ENCODE measurements around the gene OXT. TPM values are rescaled to one million over a fixed set of nuclear protein-coding genes. Genes with fewer than 3 reads are reported as not detected.

OXT gene
- not detected for polyA plus RNA-seq (2012; ENCODE audit: insufficient read length, low read depth)

GRCh38 chr20:3071610-3072529 lies at the start of gene OXT:
Gene OXT, plus strand, starts transcription at chr20:3071620. Its CDS starts 36 bp downstream, at chr20:3071656.
- TF ChIP-seq, protein P1, sequence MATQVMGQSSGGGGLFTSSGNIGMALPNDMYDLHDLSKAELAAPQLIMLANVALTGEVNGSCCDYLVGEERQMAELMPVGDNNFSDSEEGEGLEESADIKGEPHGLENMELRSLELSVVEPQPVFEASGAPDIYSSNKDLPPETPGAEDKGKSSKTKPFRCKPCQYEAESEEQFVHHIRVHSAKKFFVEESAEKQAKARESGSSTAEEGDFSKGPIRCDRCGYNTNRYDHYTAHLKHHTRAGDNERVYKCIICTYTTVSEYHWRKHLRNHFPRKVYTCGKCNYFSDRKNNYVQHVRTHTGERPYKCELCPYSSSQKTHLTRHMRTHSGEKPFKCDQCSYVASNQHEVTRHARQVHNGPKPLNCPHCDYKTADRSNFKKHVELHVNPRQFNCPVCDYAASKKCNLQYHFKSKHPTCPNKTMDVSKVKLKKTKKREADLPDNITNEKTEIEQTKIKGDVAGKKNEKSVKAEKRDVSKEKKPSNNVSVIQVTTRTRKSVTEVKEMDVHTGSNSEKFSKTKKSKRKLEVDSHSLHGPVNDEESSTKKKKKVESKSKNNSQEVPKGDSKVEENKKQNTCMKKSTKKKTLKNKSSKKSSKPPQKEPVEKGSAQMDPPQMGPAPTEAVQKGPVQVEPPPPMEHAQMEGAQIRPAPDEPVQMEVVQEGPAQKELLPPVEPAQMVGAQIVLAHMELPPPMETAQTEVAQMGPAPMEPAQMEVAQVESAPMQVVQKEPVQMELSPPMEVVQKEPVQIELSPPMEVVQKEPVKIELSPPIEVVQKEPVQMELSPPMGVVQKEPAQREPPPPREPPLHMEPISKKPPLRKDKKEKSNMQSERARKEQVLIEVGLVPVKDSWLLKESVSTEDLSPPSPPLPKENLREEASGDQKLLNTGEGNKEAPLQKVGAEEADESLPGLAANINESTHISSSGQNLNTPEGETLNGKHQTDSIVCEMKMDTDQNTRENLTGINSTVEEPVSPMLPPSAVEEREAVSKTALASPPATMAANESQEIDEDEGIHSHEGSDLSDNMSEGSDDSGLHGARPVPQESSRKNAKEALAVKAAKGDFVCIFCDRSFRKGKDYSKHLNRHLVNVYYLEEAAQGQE (IDR thresholded peaks at IDR 0.05; ENCODE audit: insufficient read depth in 1 of 2, low read depth in 2 of 2, low read length in 2 of 2), result no peak
- TF ChIP-seq TAF1 (IDR thresholded peaks at IDR 0.05; ENCODE audit: borderline replicate concordance, insufficient read depth, low read length) (no peak), SIN3A (IDR thresholded peaks at IDR 0.05; ENCODE audit: borderline replicate concordance, insufficient read depth, low read length) (no peak), POLR2AphosphoS5 (IDR thresholded peaks at IDR 0.05; ENCODE audit: low read depth, low read length) (no peak), FOXP2 (optimal IDR thresholded peaks at IDR 0.05; ENCODE audit: borderline replicate concordance, extremely low read depth, extremely low read length, insufficient read depth) (no peak)

GRCh38 chr20:3021777-3022176 lies 49.6 kb upstream of the OXT start:
- TF ChIP-seq FOXP2 (optimal IDR thresholded peaks at IDR 0.05; ENCODE audit: borderline replicate concordance, extremely low read depth, extremely low read length, insufficient read depth), result no peak
- no peak for TF ChIP-seq SIN3A (IDR thresholded peaks at IDR 0.05; ENCODE audit: borderline replicate concordance, insufficient read depth, low read length)
- TF ChIP-seq POLR2AphosphoS5 (IDR thresholded peaks at IDR 0.05; ENCODE audit: low read depth, low read length), result no peak
- TF ChIP-seq, protein P1 (IDR thresholded peaks at IDR 0.05; ENCODE audit: insufficient read depth in 1 of 2, low read depth in 2 of 2, low read length in 2 of 2), result no peak
- TF ChIP-seq TAF1 (IDR thresholded peaks at IDR 0.05; ENCODE audit: borderline replicate concordance, insufficient read depth, low read length), result no peak

GRCh38 chr20:3027987-3028386 lies 43.4 kb upstream of the OXT start:
- no peak for TF ChIP-seq SIN3A (IDR thresholded peaks at IDR 0.05; ENCODE audit: borderline replicate concordance, insufficient read depth, low read length)
- no peak for TF ChIP-seq TAF1 (IDR thresholded peaks at IDR 0.05; ENCODE audit: borderline replicate concordance, insufficient read depth, low read length)
- no peak for TF ChIP-seq POLR2AphosphoS5 (IDR thresholded peaks at IDR 0.05; ENCODE audit: low read depth, low read length)
- TF ChIP-seq, protein P1 (IDR thresholded peaks at IDR 0.05; ENCODE audit: insufficient read depth in 1 of 2, low read depth in 2 of 2, low read length in 2 of 2), result no peak
- no peak for TF ChIP-seq FOXP2 (optimal IDR thresholded peaks at IDR 0.05; ENCODE audit: borderline replicate concordance, extremely low read depth, extremely low read length, insufficient read depth)

- TF ChIP-seq SIN3A (IDR thresholded peaks at IDR 0.05; ENCODE audit: borderline replicate concordance, insufficient read depth, low read length) (no peak), TAF1 (IDR thresholded peaks at IDR 0.05; ENCODE audit: borderline replicate concordance, insufficient read depth, low read length) (no peak), FOXP2 (optimal IDR thresholded peaks at IDR 0.05; ENCODE audit: borderline replicate concordance, extremely low read depth, extremely low read length, insufficient read depth) (no peak), POLR2AphosphoS5 (IDR thresholded peaks at IDR 0.05; ENCODE audit: low read depth, low read length) (no peak)
- TF ChIP-seq, protein P1 (IDR thresholded peaks at IDR 0.05; ENCODE audit: insufficient read depth in 1 of 2, low read depth in 2 of 2, low read length in 2 of 2), result no peak
These were observed 39.8 kb upstream of the OXT start for GRCh38 chr20:3031524-3032147.

Measured in PFSK-1 (cell line).